SHP77 treated with DMSO at 0.1 percent for 48 hours (cell line): ENCODE measurements around the gene UPK2.

Experiments
- DNase-seq: peaks from one replicate; lab custom pipeline; 2025; lab: John Stamatoyannopoulos, UW

The UPK2 gene

DNA sequence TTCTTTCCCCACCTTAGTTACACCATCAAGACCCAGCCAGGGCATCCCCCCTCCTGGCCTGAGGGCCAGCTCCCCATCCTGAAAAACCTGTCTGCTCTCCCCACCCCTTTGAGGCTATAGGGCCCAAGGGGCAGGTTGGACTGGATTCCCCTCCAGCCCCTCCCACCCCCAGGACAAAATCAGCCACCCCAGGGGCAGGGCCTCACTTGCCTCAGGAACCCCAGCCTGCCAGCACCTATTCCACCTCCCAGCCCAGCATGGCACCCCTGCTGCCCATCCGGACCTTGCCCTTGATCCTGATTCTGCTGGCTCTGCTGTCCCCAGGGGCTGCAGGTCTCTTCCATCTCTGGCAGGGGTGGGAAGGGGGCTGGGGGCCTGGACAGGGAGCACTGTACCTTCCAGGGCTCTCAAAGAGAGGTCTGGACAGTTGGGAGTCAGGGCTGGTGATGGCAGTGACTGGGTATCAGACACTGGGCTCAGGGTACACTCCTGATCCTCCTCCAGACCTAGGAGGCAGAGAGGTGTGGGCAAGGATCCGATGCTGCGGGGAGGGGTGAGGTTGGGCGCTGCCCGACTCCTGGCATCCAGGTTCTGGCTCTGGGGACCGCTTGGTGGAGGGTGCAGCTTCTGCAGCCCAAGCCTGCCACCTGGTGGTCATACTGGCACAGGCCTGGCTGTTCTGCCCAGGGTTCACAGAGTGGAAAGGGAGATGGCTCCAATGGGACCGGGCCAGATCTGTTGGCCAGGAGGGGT lies at the start of gene UPK2:
Gene UPK2 (plus strand): TSS at position 205 of the 753 bp plus-strand sequence. CDS start 53 bp downstream, at position 258.
- DNase-seq: peak; percentile 27

DNA sequence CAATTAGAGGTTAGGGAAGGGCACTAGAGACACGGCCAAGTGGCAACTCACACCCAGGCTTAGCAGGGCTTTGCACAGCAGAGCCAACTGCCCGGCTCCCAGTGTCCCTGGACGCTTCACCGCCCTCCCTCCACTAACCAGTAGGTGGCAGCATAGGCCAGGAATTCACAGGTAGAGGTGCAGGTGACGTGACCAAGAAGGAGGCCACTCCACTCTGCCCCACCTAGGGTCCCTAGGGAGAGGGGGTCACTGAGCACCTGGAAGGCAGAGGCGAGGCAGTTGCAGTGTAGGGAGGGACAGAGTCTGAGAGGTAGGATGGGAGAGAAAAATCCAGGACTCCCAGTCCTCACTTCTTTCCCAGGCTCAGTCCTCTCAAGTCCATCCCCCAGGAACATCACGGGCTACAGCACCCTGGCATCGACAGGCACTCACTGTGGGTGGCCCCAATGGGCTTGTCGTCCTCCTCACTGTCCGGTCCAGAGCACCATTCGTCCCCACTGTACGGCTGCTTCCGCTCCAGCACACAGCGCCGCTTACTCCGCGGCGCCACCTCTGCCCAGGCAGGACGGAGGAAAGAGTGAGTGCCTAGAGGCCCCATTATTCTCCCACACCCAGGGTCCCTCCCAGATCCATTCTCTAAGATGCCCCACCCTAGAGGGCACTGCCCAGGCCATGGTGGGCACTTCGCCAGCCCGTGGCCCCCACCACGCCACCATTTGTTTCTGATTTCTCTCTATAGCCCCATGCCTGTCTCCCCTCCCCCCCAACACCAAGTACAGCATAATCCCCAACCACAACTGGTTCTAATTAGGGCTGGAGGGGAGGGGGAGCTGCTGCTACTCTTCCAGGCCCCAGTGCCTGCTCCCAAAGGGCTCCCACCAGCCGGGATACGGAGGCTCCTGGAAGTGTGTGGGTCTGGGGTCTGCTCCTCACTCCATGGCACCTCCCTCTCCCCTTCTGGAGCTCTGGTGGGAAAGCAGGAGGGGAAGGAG lies 48.8 kb upstream of the UPK2 start:
- DNase-seq: peak; percentile 46

DNA sequence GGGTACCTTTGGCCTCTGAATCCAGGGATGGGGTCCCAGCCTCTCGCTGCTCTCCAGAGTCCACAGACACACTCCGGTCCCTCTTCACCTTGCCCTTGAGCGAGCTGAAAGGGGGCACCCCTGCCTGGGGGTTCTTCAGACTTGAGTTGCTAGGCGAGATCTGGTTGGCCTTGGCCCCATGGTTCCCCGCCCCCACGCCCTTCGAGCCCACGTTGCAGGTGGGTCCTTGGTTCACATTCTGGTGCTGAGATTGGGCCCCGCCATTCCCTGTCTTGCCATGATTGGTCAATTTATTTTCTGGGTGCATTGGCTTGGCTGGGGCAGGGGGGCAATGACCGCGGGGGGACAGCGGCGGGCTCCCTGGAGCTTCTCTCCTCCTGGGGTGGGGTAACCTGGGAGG lies 47.8 kb upstream of the UPK2 start:
- DNase-seq: no peak

DNA sequence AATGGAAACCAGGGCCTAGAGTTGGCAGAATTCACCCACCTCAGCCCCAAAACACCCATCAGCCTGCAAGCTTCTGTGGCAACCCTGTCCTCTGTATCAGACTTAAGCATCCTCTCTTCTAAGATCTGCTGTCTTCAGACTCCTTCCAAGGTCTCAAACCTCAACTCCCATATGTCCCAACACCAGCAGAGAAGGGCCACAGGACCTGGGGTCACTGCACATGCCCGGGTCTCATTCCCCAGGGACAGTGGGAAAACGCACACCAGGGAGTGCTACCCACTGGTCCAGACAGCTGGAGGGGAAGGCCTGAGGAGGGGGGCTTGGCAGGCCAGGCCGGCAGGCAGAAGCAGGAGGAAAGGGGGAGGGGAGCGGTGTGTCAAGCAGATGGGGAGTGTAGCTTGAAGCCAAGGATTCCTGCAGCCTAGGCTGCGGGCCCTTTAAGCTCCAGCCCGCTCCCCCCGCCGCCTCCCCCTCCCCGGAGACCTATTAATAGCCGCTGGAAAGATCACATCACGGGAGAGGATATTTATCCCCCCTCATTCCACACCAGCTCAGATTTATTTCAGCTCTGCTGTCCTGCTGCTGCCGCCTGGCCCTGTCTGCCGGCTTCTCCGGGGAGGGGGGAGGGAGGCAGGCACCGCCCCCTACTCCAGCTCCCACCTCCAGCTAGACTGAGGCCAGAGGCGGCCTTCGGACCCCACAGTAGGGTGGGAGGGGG lies 47.0 kb upstream of the UPK2 start:
- DNase-seq: peak; percentile 19

DNA sequence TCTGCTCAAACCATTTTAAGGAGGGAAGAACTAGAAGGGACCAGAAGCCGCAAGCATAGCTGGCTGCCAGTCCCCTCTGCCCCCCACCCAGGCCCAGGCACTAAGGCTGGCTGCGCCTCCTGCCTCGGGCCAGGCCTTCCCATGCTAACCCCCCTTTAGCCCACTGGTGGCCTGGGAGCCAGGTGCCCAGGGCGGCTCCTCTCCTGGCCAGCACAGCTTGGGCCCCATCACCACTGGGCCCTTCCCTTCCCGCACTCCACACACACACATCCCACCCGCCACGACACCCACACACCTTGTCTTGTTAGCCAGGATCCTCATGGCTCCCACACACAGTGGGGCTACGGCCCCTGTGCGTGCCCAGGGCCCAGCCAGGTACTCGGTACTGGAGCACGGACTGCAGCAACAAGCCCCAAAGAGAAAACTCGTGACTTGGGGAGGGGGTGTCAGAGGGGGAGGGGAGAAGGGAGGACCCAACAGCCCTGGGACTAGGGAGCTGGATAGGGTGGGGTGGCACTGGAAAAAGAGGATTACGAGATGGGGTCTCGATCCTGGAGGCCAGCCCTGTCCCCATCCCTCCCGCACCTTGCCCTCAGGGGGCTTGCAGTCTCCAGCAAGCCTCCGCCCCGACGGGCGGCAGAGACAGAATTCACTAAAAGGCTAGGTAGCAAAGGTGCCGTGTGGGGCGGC lies 46.3 kb upstream of the UPK2 start:
- no peak for DNase-seq

DNA sequence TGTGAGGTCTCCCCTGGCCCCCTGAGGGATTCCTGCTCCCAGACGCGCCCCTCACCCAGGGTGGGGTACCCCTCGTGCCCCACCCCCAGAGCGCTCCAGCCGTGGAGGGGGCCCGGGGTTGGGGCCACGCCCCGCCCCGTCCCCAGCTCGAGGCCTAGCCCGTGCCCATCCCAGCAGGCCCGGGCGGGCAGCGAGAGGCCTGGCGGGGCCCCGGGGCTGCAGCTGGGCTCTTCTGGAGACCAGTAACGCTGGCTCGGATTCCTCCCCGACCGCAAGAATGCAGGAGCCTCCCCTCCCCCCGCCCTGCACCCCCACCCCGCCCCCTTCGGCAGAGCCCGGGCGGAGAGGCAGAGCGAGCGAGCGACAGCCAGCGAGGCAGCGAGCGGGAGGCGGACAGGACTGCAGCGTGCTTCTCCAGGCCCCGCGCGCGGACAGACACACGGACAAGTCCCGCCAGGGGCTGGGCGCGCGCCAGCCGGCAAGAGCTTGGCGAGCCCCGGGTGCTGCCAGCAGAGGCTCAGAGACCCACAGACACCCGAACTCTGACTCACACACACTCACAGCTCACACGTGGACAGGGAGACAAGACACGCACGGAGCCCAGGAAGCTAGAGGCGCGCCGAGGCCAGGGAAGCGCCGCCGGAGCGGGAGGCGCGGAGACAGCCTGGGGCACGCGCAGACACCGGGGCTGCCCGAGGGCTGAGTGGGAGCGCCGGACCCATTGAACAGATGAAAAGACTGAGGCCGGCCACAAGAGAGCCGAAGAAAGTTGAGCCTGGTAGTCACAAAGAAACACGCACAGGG lies 45.6 kb upstream of the UPK2 start:
- DNase-seq: no peak

DNA sequence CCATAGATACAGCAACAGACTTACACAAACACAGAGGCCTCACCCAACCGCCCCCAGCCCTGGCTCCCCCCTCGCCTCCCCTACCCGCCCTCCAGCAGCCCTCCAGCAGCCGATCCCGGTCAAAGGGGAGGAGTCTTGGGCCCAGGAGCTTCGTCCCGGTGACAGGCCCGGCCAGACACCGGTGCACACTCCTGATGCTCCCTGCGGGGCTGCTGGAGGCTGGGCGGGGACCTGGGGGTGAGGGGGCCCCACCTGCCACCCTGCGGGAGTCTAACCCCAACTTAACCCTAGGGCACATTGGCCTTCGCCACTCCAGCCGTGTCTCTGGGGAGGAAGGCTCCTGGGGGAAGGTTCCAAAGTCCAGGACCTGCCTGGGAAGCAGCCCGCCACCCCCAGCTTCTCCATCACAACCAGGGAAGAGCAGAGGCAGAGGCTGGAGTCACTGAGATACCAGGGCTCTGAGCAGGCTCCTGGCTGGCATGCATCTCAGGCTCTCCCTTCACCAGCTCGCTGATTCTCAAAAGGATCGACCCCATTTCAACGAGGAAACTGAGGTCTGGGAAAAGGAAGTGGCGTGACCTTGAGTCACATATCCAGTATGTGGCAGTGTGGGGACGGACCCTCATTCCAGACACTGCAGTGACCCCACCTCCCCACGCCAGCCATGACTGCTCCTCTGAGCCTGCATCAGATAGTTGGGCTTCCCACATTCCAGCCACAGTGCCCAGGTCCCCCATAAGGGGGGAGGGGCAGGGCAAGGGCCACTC lies 44.8 kb upstream of the UPK2 start:
- DNase-seq: no peak

DNA sequence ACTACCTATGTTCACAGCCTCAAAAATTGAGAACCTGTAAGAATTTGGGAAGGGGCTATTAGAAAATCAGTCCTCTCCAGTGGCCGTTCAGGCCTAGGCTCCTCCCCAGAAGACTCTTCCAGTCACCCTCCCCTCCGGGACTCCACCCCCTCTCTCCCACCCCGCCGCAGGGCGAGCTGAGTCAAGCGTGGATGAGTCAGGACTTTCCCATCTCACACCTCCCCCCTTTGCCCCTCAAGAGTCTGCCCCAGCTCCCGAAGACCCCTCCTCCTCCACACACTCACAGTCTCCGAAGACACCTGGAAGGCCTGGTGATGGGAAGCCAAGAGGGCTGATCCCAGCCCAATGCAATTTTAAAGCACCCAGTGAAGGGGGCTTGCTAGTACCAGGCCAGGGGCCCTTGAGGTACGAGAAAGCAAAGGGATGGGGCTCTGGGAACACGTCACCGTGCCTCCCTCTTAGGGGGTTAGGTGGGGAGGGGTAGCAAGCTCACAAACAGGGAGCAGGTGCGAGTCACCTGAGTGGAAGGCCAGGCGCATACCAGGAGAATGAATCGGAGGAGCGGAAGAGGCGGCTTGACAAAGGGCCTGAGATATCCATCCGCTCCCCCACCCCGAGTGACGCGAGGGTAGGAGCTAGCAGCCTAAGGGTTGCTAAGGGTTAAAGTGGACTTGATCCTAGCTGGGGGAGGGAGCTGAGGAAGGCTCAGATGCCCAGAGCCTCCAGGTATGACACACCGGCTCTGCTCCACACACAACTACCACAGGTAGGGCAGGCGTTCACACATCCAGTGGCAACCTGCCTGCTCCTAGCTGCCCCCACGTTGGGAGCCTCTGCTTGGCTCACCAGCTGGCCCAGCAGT lies 44.0 kb upstream of the UPK2 start:
- DNase-seq: no peak

DNA sequence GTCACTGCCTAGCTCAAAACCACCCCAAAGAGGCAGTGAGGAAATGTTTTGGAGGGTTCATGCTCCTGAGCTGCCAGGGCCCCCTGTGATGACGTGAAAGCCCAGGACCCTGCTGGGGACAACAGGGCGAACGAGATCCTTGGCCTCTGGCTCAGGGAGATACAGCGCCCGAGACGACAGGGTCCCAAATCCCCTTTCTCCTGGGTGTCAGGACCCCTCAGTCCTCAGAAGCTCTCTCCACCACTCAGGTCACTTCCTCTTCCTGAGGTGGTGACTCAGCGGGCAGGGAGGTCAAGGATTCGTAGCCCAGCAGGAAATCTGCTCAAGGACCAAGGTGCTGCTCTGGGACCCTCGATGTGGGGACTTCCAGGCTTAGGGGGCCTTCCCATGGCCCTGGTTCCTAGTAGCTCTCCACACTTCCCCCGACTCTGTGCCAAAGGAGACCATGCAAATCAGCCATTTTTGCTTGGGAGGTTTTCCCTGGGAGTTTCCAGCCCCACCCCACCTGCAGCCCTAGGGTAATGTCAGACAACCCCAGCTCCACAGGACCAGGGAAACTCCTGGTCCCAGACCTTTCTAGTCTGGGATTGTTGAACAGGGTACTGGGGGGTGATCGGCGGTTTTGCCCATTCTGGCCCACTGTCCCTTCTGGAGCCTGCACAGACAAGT lies 43.2 kb upstream of the UPK2 start:
- no peak for DNase-seq

DNA sequence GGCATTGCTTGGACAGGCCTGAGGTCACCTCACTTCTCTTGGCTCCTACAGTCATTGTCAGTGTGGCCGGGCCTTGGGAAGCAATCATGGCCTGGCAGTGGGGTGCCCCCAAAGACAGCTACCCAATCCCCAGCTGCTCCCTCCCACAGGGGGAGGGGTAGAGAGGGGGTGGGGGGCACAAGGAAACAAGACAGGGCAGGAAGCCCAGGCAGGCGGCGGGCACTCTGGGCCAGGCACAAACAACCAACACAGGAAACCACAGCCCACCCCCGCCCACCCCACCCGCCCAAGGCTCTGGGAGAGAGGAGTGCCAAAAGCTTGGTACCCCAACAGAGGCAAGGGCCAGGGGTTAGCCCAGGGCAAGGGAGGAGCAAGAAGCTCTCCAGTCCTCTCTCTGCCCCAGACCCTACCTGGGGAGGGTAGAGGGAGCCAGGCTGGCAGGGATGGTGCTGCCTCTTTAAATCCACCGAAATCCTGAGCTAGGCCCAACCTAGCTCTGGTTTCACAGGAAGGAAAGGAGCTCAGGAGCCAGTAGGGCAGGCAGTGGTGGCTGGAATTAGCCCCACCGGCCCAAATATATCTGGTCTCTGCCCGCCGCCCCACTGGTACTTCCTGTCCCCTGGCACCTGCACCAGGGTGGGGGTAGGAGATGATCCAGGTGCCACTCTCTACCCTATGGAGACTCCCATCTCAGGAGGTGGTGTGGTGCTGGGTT lies 42.5 kb upstream of the UPK2 start:
- no peak for DNase-seq

DNA sequence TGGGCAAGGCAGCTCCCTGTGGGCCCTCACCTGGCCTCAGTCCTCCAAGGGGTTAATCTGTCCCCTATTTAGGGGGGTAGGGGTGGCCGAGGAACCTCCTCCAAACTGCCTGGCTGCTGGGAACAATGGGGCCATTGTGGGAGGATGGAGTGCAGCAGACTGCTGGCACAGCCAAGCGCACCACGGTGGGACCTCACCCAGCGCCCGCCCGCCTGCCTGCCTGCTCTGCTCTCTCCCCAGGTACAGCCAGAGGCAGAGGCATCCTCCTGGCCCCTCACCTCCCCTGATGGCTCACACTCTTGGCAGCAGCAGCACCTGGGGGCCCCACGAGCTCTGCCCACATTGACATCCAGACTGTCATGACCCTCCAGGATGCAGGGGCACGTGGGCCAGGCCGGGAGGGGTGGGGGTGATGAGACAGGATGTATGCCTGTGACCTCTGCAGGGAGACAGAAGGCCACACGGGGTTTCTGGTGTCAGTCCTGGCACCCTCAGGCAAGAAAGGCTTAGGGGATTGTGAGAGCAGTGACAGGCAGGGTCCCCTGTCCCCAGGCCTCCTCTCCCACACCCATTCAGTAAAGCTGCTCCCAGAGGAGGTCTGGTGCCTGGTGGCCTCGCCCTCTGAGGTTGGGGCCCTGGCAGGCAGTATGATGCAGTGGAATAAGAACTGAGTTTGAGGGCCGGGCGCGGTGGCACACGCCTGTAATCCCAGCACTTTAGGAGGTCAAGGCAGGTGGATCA lies 41.8 kb upstream of the UPK2 start:
- DNase-seq: no peak

DNA sequence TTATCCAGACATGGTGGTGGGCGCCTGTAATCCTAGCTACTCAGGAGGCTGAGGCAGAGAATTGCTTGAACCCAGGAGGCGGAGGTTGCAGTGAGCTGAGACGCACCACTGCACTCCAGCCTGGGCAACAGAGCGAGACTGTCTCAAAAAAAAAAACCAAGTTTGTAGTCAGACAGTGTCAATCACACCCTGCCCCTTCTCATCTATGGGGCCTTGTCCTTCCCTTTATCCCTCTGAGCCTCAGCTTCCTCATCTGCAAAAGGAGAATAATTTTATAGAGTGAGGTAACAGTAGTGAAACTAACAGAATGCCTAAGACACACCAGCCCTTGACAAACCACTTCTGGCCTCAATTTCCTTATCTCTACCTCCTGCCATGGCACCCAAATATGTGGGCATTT lies 41.1 kb upstream of the UPK2 start:
- no peak for DNase-seq

DNA sequence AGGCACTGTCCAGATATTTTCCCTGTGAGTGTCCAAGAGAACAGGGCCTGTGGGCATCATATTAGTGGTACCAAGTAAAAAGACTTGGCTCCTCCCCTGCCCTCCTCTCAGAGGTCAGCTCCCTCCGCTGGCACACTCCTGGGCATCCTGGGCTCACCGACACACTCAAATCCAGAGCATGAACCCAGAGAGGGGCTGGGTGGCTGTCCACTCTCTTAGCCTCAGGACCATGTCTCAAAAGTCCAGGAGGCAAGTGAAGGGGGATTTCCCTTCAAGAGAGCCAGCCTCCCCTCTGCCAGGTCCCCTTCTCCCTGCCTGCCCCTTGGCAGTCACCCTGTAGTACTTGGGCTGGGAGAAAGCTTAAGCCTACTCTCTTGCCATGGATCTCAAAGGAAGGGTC lies 40.7 kb upstream of the UPK2 start:
- no peak for DNase-seq

DNA sequence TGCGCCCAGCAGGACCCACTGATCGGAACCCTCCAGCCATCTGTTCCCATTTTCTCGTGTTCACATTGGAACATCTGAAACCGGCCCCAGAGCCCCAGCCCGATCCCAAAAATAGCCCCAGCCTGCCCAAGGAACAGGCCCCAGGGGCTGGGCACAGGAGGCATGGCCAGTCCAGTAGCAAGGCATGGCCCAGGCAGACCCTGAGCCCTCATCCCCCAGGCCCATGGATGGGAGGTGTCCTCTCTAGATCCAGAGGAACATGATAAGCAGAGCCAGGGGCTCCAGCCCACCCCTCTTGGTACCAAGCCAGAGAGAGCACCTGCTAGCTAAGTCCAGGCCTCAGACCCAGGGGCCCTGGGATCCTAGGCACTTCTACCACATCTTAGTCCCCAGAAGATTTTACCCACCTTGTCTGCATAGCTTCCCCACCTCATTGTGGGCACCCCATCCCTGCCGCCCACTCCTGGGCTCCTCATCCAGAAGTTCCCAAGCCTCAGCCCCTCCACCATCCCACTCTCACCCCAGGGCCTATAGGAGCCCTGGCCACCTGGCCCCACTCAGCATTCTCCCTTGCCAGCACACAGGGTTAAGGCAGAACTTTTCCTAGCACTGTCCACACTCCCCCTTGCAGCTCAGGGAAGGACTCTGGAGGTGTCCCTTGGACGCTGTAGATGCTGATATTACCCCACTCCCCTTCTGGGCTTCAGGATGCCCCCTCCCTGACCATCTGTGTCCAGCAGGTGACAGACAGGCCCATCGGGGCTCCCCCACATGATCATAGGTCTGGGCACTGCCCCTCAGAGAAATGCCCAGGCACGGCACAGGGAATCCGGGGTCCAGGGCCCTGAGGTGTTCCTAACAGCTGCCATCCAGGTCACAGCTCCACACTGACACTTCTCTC lies 39.9 kb upstream of the UPK2 start:
- DNase-seq: no peak

DNA sequence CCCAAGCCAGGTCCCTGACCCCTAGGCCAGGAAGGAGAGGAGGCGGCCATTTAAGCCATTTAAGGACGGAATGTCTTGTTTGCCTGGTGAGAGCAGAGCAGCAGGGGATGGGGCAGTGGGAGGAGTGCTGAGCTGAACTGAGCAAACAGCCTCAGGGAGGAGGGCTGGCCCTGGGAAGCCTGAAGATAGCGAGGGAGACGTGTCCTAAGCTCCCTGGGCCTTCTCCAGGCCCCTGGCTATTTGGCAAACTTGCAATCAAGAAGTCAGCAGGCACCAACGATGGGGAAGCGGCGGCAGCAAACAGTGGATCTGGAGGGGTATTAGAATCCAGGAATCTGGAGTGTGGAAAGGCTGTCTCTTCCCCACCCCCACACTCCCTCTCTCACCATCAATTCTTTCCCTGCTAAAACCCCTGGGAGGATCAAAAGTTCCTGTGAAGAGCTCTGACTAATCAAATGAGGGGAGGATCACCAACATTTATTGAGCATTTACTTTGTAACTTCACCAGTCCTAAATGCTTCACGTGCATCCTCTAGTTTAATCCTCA lies 39.2 kb upstream of the UPK2 start:
- DNase-seq: no peak
